GM19438 (cell line): ENCODE data around the gene NIPAL3.

Experiments
- ATAC-seq: cut with Tn5 transposase; IDR thresholded peaks from one replicate; pipeline ENCODE4 v1.9.1; 2021; ENCODE audit warnings: low read depth; ENCODE audit not compliant: unreplicated experiment

Gene NIPAL3

GRCh38 chr1:24390924-24391782 lies 24.4 kb upstream of the NIPAL3 start:
- ATAC-seq, result no peak

GRCh38 chr1:24391882-24392603 lies 23.6 kb upstream of the NIPAL3 start:
- peak; percentile 86 for ATAC-seq

- ATAC-seq, result no peak
Observed at GRCh38 chr1:24392604-24392946, 23.0 kb upstream of the NIPAL3 start.

GRCh38 chr1:24392982-24393650 lies 22.5 kb upstream of the NIPAL3 start:
- ATAC-seq, result no peak

- ATAC-seq, result no peak
Observed at GRCh38 chr1:24393892-24394291, 21.7 kb upstream of the NIPAL3 start.

- no peak for ATAC-seq
Observed at GRCh38 chr1:24400065-24400464, 15.5 kb upstream of the NIPAL3 start.

- ATAC-seq, result no peak
Observed at GRCh38 chr1:24403806-24404205, 11.8 kb upstream of the NIPAL3 start.

- ATAC-seq, result no peak
Observed at GRCh38 chr1:24406788-24407187, 8.8 kb upstream of the NIPAL3 start.

- no peak for ATAC-seq
Observed at GRCh38 chr1:24409535-24409934, 6.1 kb upstream of the NIPAL3 start.

GRCh38 chr1:24410750-24411149 lies 4.9 kb upstream of the NIPAL3 start:
- ATAC-seq, result no peak

GRCh38 chr1:24411963-24412362 lies 3.6 kb upstream of the NIPAL3 start:
- ATAC-seq, result no peak

- no peak for ATAC-seq
Observed at GRCh38 chr1:24412408-24412807, 3.2 kb upstream of the NIPAL3 start.

- no peak for ATAC-seq
Observed at GRCh38 chr1:24413350-24414163, 2.0 kb upstream of the NIPAL3 start, which contains the start of gene STPG1. TSS of gene STPG1 (minus strand) at chr1:24413782. CDS start at chr1:24401388, 12,394 bp downstream.

GRCh38 chr1:24414775-24415333 lies 748 bp upstream of the NIPAL3 start:
- ATAC-seq, result no peak

- ATAC-seq, result no peak
Observed at GRCh38 chr1:24415910-24416665, 486 bp downstream of the NIPAL3 start.

- no peak for ATAC-seq
Observed at GRCh38 chr1:24416666-24417391, 1.2 kb downstream of the NIPAL3 start.

GRCh38 chr1:24417681-24418080 lies 2.1 kb downstream of the NIPAL3 start:
- no peak for ATAC-seq

- no peak for ATAC-seq
Observed at GRCh38 chr1:24418898-24419628, 3.5 kb downstream of the NIPAL3 start.
